HepG2 (cell line): ENCODE data around the gene ESRRB. TPM values are rescaled to one million over a fixed set of nuclear protein-coding genes. Genes with fewer than 3 reads are reported as not detected.

ENCODE experiments used
- ATAC-seq: fragments of 200-7000 bp; cut with Tn5 transposase; 3 replicates; pipeline ENCODE4 v1.9.1; 2020; ENCODE audit warnings: mild to moderate bottlenecking, moderate library complexity
- BruUV-seq: library from RNA; stranded (reverse); fragments of 400-500 nt; replicated peaks from 2 replicates; lab custom pipeline; 2021; lab: Mats Ljungman, UMichigan
- CTCF ChIA-PET: fragments of 300-600 bp; formaldehyde crosslinking; extraction: SDS; loops from one replicate; lab custom pipeline; 2021; ENCODE audit warnings: low total read pairs, inconsistent platforms, low intra/inter-chr PET ratio; lab: Yijun Ruan, JAX
- POLR2A ChIA-PET: fragments of 350-600 bp; sonication (Branson Sonifier 250); formaldehyde crosslinking; loops from one replicate; lab custom pipeline; 2020; ENCODE audit warnings: antibody characterized with exemption, inconsistent platforms; lab: Yijun Ruan, JAX
- DNase-seq: peaks from one replicate; pipeline ENCODE4 v3.0.0-alpha.2; 2015; ENCODE audit warnings: low spot score
- FAIRE-seq: peaks from 3 replicates; lab custom pipeline; 2011; peaks lifted over from hg19 to GRCh38; lab: Jason Lieb, UNC
- H2AFZ ChIP-seq: one replicate; pipeline ENCODE4 v1.6.1; 2011; ENCODE audit warnings: low read length, inconsistent platforms
- H3K27ac ChIP-seq: fragments of 300-600 bp; 3 replicates; pipeline ENCODE4 v1.8.0; 2011; ENCODE audit warnings: mixed run types, mild to moderate bottlenecking, mixed read lengths, low read length, inconsistent platforms; ENCODE audit not compliant: insufficient read depth; ENCODE audit errors: extremely low read length
- H3K27me3 ChIP-seq, 2 experiments: fragments of 200-600 bp in 1 of 2; 2 replicates in 1 of 2; 3 replicates in 1 of 2; pipeline versions ENCODE4 v1.6.0 to v1.8.0; 2011; ENCODE audit warnings: low read length in 2 of 2, mild to moderate bottlenecking in 2 of 2, moderate library complexity in 2 of 2, inconsistent platforms in 1 of 2; ENCODE audit not compliant: insufficient read depth in 2 of 2, control insufficient read depth in 1 of 2
- H3K36me3 ChIP-seq, 2 experiments: fragments of 200-600 bp in 1 of 2; replicated peaks in 1 of 2; 2 replicates in 1 of 2; 3 replicates in 1 of 2; pipeline versions ENCODE4 v1.5.1 to v1.8.0; 2011; ENCODE audit warnings: low read length in 2 of 2, inconsistent platforms in 1 of 2; ENCODE audit not compliant: insufficient read depth in 2 of 2, control insufficient read depth in 1 of 2
- H3K4me1 ChIP-seq: 2 replicates; pipeline ENCODE4 v1.5.1; 2012; ENCODE audit warnings: low read length, inconsistent platforms; ENCODE audit not compliant: insufficient read depth
- H3K4me2 ChIP-seq: 2 replicates; pipeline ENCODE4 v1.6.0; 2011; ENCODE audit warnings: low read depth, low read length, inconsistent platforms
- H3K4me3 ChIP-seq, 3 experiments: fragments of 200-600 bp in 1 of 3; sonication (generic), shearing (Covaris generic) in 1 of 3; replicated peaks in 1 of 3; 2 replicates each; pipeline ENCODE4 v1.5.1; 2011 to 2016; ENCODE audit warnings: low read length in 3 of 3, inconsistent platforms in 2 of 3, low read depth in 2 of 3, mild to moderate bottlenecking in 2 of 3, control low read depth in 1 of 3, mixed read lengths in 1 of 3; ENCODE audit not compliant: insufficient read depth in 1 of 3
- H3K79me2 ChIP-seq: one replicate; pipeline ENCODE4 v1.6.1; 2011; ENCODE audit warnings: low read length, inconsistent platforms; ENCODE audit not compliant: insufficient read depth
- H3K9ac ChIP-seq: 2 replicates; pipeline ENCODE4 v1.6.0; 2011; ENCODE audit warnings: mild to moderate bottlenecking, low read depth, low read length, inconsistent platforms; ENCODE audit not compliant: insufficient read depth
- H3K9me3 ChIP-seq: 2 replicates; pipeline ENCODE4 v1.5.1; 2012; ENCODE audit warnings: mild to moderate bottlenecking, low read length
- H4K20me1 ChIP-seq: 2 replicates; pipeline ENCODE4 v1.6.0; 2011; ENCODE audit warnings: inconsistent platforms, mild to moderate bottlenecking, low read length, moderate library complexity; ENCODE audit not compliant: insufficient read depth
- BCLAF1 ChIP-seq: fragments of 450-650 bp; IDR thresholded peaks from 2 replicates; pipeline ENCODE4 v1.6.1; 2017; ENCODE audit warnings: mild to moderate bottlenecking
- ETV6 ChIP-seq: sonication (generic); formaldehyde crosslinking; conservative IDR thresholded peaks from 2 replicates; pipeline ENCODE4 v1.4.0; 2020; ENCODE audit warnings: missing genetic modification reagents
- HINFP ChIP-seq: sonication (generic); formaldehyde crosslinking; IDR thresholded peaks from 2 replicates; pipeline ENCODE4 v1.4.0; 2020; ENCODE audit warnings: low read depth, mild to moderate bottlenecking, missing genetic modification reagents
- PITX1 ChIP-seq: sonication (generic); formaldehyde crosslinking; IDR thresholded peaks from 2 replicates; pipeline ENCODE4 v1.5.1; 2020; ENCODE audit warnings: mild to moderate bottlenecking, missing genetic modification reagents
- RFX1 ChIP-seq: fragments of 450-650 bp; IDR thresholded peaks from 2 replicates; pipeline ENCODE4 v1.6.1; 2017
- RNF2 ChIP-seq: fragments of 450-650 bp; conservative IDR thresholded peaks from 2 replicates; pipeline ENCODE4 v1.6.1; 2016; ENCODE audit warnings: low read depth
- ZFP37 ChIP-seq: sonication (generic); formaldehyde crosslinking; IDR thresholded peaks from 2 replicates; pipeline ENCODE4 v1.4.0; 2020; ENCODE audit warnings: missing genetic modification reagents, borderline replicate concordance
- ZKSCAN5 ChIP-seq: sonication (generic); formaldehyde crosslinking; IDR thresholded peaks from 2 replicates; pipeline ENCODE4 v1.5.1; 2020; ENCODE audit warnings: mild to moderate bottlenecking, missing genetic modification reagents
- ZNF143 ChIP-seq: sonication (generic); formaldehyde crosslinking; IDR thresholded peaks from 2 replicates; pipeline ENCODE4 v1.4.0; 2020; ENCODE audit warnings: missing genetic modification reagents
- ZNF263 ChIP-seq: sonication (generic); formaldehyde crosslinking; IDR thresholded peaks from 2 replicates; pipeline ENCODE4 v1.4.0; 2020; ENCODE audit warnings: missing genetic modification reagents
- WGBS: methylation state at CpG from one replicate; pipeline ENCODE4 v1.1.6; 2017; ENCODE audit warnings: low lambda C conversion rate; 5-methylcytosine and 5-hydroxymethylcytosine counted together
- in situ Hi-C: cut with HindIII; loops from 2 replicates; pipeline ENCODE4 v1.10.0; 2017; ENCODE audit warnings: low pct_unique_long_range_greater_than_20kb; ENCODE audit not compliant: extremely low pct_ligation_motif_present
- intact Hi-C: fragments of 100-400 bp; cut with micrococcal nuclease; formaldehyde crosslinking; loops from one replicate; pipeline ENCODE4 v1.10.0; 2022; ENCODE audit not compliant: unreplicated experiment
- polyA plus RNA-seq, 8 experiments: library from polyadenylated mRNA; depleted of rRNA in 3 of 8; stranded (reverse) in 7 of 8; unstranded in 1 of 8; fragments of >200 nt; fragmentation: Illumina TruSeq in 4 of 8; extraction: Trizol in 4 of 8; gene quantifications; 2 replicates each; pipeline versions ENCODE4 v1.2.1 to v1.2.3, GENCODE V29; 2011 to 2016; ENCODE audit warnings: low read depth in 4 of 8, missing spikeins in 1 of 8, mixed read lengths in 1 of 8; ENCODE audit not compliant: insufficient read depth in 1 of 8
- total RNA-seq, 5 experiments: library from RNA; depleted of rRNA; stranded (reverse); fragments of >200 nt; fragmentation: Illumina TruSeq; extraction: Trizol; gene quantifications; 2 replicates each; pipeline ENCODE4 v1.2.3, GENCODE V29; 2016; ENCODE audit warnings: low read depth in 1 of 5

ESRRB gene
- total and polyA plus RNA-seq, 2 of the 13 experiments (the other 11 are each of a cell fraction or from before 2014, with no cell fraction given), result 0.04 to 0.33 TPM

GRCh38 chr14:76426161-76426696, 50.3 kb downstream of the ESRRB start (continued):
- TF ChIP-seq ZKSCAN5, result no peak
- no peak for TF ChIP-seq ZFP37 (CRISPR knock-in tag)
- TF ChIP-seq ZNF143, result peak; percentile 66

- ATAC-seq (no peak), DNase-seq (no peak), FAIRE-seq (no peak)
- H3K4me3 ChIP-seq, result no peak overlapping the region
- no TSS peak for BruUV-seq
- in situ Hi-C loops, result no loop called here
- H3K79me2 ChIP-seq, result no peaks in the 10 kb centered on the region
- ChIA-PET CTCF (no interaction called here), POLR2A (no interaction called here)
- no peak for TF ChIP-seq HINFP (CRISPR knock-in tag)
- no peak for TF ChIP-seq ETV6 (CRISPR knock-in tag)
- no peak for TF ChIP-seq PITX1 (CRISPR knock-in tag)
- TF ChIP-seq ZNF263 (CRISPR knock-in tag), result no peak
- TF ChIP-seq RNF2, result no peak
- no peak for TF ChIP-seq BCLAF1
- TF ChIP-seq RFX1, result no peak
- WGBS, result 44% methylated on average over 6 of the region's 7 CpGs
- no peaks in the 10 kb centered on the region for H3K36me3 ChIP-seq
- 0 out of 2 replicates have a peak, but pooled peaks cover 8% of the 10 kb centered on the region for H3K4me1 ChIP-seq
- H3K9ac ChIP-seq, result no peak overlapping the region
- peaks cover 1 to 9% of the 10 kb centered on the region in 2 experiments; a peak in 2 of 5 replicates for H3K27me3 ChIP-seq
- no peak overlapping the region for H2AFZ ChIP-seq
- intact Hi-C loops, result no loop called here
- H3K27ac ChIP-seq, result no peak overlapping the region
- no peaks in the 10 kb centered on the region for H4K20me1 ChIP-seq
- H3K9me3 ChIP-seq, result no peaks in the 10 kb centered on the region
- H3K4me2 ChIP-seq, result no peak overlapping the region
These were observed 52.7 kb downstream of the ESRRB start for GRCh38 chr14:76428611-76429010.
